GM12892 (cell line): Measurements from ENCODE around the gene ITGB2.

Source experiments
- POLR2A ChIP-seq: IDR thresholded peaks from 2 replicates; pipeline ENCODE4 v1.6.1; 2011; ENCODE audit warnings: low read depth, low read length, control low read depth
- POLR2AphosphoS5 ChIP-seq: IDR thresholded peaks from 2 replicates; pipeline ENCODE4 v1.6.1; 2011; ENCODE audit warnings: low read depth, low read length, control low read depth
- TAF1 ChIP-seq: IDR thresholded peaks from 2 replicates; pipeline ENCODE4 v1.6.1; 2011; ENCODE audit warnings: low read depth, mild to moderate bottlenecking, control low read depth, low read length, borderline replicate concordance

GRCh38 chr21:44949779-44950198 is 29.1 kb upstream of the ITGB2 start:
- TF ChIP-seq POLR2A (no peak), TAF1 (no peak), POLR2AphosphoS5 (no peak)
